ENCODE results near the gene R3HDM4. TPM values are rescaled to one million over a fixed set of nuclear protein-coding genes. Genes with fewer than 3 reads are reported as not detected.

The R3HDM4 gene
- total and polyA plus RNA-seq, 9 of the 15 experiments (the other 6 are each of a cell fraction or from before 2014, with no cell fraction given) = 3.2 to 154 (median 59.0) TPM

DNA sequence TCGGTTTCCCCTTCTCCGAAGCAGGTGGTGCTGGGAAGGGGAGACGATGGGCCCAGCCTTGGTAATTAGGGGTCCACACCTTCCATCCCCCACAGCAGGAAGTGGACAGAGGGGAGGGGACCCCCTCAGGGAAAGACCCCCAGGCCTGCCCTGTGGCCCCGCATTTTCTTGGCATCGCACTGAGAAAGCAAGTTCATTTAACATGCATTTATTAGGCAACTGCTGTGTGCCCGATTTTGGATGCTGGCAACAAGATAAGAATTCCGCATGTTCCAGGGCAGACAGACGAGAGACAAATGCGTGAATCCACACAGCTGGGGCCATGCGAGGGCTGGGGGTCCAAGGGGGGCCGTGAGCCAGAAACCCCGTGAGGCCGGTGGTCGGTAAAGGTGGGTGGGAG, 41.3 kb upstream of the R3HDM4 start (continued):
- TF ChIP-seq, protein P1, sequence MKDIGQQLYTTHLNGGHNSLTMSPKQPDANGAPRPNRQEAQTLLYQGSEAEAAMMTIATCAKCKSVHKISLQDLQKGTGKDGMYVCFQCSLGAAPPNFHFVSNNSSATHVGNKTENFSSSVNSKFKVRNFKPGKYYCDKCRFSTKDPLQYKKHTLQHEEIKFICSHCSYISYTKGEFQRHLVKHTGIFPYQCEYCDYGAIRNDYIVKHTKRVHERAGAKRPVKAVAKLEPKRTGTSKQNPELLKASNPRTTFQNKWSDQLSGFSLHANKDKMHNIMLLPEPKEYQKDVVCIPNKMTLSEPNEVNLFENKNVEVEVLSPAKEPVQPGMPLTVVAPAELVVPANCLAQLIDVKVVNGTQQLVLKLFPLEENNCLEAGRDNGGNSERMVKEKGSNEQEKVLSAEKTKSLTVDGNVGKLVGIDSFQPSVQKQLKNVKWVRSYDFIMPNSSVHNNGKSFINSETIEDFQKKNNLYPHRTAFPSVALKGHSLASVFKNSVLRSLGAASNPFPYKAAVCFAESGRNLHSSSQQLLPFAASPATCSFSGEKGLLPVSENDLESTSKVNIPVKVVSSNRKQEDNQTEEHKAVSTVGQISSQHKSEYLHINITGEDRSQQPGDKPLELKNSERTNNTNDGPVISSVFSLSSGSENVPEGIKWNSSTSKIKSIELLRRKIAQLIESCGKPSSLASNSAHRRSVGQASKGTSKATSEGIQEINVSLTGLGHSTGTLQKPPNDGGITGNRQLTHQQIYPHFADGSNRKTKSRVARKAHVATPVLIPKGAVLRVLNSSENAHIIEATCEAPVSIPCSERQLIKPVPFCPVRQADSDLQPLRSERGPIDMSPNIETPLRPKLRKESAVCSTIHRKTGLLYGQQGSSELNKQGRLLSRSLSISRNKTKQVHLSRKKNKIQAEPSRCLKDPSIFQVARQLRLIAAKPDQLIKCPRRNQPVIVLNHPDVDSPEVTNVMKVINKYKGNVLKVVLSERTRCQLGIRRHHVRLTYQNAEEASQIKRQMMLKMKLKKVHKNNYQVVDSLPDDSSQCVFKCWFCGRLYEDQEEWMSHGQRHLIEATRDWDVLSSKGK (CRISPR knock-in tag; IDR thresholded peaks at IDR 0.05) = no peak
- TF ChIP-seq, protein P2, sequence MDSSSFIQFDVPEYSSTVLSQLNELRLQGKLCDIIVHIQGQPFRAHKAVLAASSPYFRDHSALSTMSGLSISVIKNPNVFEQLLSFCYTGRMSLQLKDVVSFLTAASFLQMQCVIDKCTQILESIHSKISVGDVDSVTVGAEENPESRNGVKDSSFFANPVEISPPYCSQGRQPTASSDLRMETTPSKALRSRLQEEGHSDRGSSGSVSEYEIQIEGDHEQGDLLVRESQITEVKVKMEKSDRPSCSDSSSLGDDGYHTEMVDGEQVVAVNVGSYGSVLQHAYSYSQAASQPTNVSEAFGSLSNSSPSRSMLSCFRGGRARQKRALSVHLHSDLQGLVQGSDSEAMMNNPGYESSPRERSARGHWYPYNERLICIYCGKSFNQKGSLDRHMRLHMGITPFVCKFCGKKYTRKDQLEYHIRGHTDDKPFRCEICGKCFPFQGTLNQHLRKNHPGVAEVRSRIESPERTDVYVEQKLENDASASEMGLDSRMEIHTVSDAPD (CRISPR knock-in tag; IDR thresholded peaks at IDR 0.05) = no peak
- no peak for TF ChIP-seq GABPB1 (CRISPR knock-in tag; IDR thresholded peaks at IDR 0.05)
- no peak for TF ChIP-seq GTF2F1 (IDR thresholded peaks at IDR 0.05; ENCODE audit: low read depth, low read length)
- TF ChIP-seq ZNF384 (IDR thresholded peaks at IDR 0.05; ENCODE audit: low read depth, low read length) = no peak
- no peak for TF ChIP-seq MTF1 (CRISPR knock-in tag; IDR thresholded peaks at IDR 0.05; ENCODE audit: borderline replicate concordance)
- TF ChIP-seq MTA1 (IDR thresholded peaks at IDR 0.05; ENCODE audit: borderline replicate concordance) = no peak
- TF ChIP-seq ZBED1 (IDR thresholded peaks at IDR 0.05) = no peak
- TF ChIP-seq, protein P3, sequence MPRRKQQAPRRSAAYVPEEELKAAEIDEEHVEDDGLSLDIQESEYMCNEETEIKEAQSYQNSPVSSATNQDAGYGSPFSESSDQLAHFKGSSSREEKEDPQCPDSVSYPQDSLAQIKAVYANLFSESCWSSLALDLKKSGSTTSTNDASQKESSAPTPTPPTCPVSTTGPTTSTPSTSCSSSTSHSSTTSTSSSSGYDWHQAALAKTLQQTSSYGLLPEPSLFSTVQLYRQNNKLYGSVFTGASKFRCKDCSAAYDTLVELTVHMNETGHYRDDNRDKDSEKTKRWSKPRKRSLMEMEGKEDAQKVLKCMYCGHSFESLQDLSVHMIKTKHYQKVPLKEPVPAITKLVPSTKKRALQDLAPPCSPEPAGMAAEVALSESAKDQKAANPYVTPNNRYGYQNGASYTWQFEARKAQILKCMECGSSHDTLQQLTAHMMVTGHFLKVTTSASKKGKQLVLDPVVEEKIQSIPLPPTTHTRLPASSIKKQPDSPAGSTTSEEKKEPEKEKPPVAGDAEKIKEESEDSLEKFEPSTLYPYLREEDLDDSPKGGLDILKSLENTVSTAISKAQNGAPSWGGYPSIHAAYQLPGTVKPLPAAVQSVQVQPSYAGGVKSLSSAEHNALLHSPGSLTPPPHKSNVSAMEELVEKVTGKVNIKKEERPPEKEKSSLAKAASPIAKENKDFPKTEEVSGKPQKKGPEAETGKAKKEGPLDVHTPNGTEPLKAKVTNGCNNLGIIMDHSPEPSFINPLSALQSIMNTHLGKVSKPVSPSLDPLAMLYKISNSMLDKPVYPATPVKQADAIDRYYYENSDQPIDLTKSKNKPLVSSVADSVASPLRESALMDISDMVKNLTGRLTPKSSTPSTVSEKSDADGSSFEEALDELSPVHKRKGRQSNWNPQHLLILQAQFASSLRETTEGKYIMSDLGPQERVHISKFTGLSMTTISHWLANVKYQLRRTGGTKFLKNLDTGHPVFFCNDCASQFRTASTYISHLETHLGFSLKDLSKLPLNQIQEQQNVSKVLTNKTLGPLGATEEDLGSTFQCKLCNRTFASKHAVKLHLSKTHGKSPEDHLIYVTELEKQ (CRISPR knock-in tag; IDR thresholded peaks at IDR 0.05) = no peak
- TF ChIP-seq, protein P4, sequence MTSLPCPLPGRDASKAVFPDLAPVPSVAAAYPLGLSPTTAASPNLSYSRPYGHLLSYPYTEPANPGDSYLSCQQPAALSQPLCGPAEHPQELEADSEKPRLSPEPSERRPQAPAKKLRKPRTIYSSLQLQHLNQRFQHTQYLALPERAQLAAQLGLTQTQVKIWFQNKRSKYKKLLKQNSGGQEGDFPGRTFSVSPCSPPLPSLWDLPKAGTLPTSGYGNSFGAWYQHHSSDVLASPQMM (CRISPR knock-in tag; IDR thresholded peaks at IDR 0.05) = no peak
- no peak for TF ChIP-seq SRF (CRISPR knock-in tag; IDR thresholded peaks at IDR 0.05)
- TF ChIP-seq, protein P5, sequence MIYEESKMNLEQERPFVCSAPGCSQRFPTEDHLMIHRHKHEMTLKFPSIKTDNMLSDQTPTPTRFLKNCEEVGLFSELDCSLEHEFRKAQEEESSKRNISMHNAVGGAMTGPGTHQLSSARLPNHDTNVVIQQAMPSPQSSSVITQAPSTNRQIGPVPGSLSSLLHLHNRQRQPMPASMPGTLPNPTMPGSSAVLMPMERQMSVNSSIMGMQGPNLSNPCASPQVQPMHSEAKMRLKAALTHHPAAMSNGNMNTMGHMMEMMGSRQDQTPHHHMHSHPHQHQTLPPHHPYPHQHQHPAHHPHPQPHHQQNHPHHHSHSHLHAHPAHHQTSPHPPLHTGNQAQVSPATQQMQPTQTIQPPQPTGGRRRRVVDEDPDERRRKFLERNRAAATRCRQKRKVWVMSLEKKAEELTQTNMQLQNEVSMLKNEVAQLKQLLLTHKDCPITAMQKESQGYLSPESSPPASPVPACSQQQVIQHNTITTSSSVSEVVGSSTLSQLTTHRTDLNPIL (CRISPR knock-in tag; IDR thresholded peaks at IDR 0.05) = no peak
- TF ChIP-seq DDX20 (tag; IDR thresholded peaks at IDR 0.05; ENCODE audit: low read depth) = no peak
- TF ChIP-seq FOXA3 (CRISPR knock-in tag; conservative IDR thresholded peaks at IDR 0.05 in 1 of 2, IDR thresholded peaks at IDR 0.05 in 1 of 2) = no peak
- no peak for TF ChIP-seq ZNF253 (CRISPR knock-in tag; conservative IDR thresholded peaks at IDR 0.05)
- TF ChIP-seq ESRRA (IDR thresholded peaks at IDR 0.05; ENCODE audit: borderline replicate concordance, low read depth) = no peak
- TF ChIP-seq RBFOX2 (IDR thresholded peaks at IDR 0.05; ENCODE audit: low read depth, low read length) = peak; percentile 29; the same call in 1 of the 2 replicates
- TF ChIP-seq RNF2 (IDR thresholded peaks at IDR 0.05) = no peak
- no peak for TF ChIP-seq TRIM28 (IDR thresholded peaks at IDR 0.05)
- TF ChIP-seq JUNB (CRISPR knock-in tag; conservative IDR thresholded peaks at IDR 0.05) = no peak

All from K562 (cell line).